ENCODE data around the gene FAM149B1. TPM values are rescaled to one million over a fixed set of nuclear protein-coding genes. Genes with fewer than 3 reads are reported as not detected.

Gene FAM149B1
- total and polyA plus RNA-seq, 10 of the 15 experiments (the other 5 are each of a cell fraction or from before 2014, with no cell fraction given), result 6.6 to 20.9 (median 11.2) TPM

GRCh38 chr10:73131913-73132686, 35.8 kb upstream of the FAM149B1 start (continued):
- TF ChIP-seq, protein P1, sequence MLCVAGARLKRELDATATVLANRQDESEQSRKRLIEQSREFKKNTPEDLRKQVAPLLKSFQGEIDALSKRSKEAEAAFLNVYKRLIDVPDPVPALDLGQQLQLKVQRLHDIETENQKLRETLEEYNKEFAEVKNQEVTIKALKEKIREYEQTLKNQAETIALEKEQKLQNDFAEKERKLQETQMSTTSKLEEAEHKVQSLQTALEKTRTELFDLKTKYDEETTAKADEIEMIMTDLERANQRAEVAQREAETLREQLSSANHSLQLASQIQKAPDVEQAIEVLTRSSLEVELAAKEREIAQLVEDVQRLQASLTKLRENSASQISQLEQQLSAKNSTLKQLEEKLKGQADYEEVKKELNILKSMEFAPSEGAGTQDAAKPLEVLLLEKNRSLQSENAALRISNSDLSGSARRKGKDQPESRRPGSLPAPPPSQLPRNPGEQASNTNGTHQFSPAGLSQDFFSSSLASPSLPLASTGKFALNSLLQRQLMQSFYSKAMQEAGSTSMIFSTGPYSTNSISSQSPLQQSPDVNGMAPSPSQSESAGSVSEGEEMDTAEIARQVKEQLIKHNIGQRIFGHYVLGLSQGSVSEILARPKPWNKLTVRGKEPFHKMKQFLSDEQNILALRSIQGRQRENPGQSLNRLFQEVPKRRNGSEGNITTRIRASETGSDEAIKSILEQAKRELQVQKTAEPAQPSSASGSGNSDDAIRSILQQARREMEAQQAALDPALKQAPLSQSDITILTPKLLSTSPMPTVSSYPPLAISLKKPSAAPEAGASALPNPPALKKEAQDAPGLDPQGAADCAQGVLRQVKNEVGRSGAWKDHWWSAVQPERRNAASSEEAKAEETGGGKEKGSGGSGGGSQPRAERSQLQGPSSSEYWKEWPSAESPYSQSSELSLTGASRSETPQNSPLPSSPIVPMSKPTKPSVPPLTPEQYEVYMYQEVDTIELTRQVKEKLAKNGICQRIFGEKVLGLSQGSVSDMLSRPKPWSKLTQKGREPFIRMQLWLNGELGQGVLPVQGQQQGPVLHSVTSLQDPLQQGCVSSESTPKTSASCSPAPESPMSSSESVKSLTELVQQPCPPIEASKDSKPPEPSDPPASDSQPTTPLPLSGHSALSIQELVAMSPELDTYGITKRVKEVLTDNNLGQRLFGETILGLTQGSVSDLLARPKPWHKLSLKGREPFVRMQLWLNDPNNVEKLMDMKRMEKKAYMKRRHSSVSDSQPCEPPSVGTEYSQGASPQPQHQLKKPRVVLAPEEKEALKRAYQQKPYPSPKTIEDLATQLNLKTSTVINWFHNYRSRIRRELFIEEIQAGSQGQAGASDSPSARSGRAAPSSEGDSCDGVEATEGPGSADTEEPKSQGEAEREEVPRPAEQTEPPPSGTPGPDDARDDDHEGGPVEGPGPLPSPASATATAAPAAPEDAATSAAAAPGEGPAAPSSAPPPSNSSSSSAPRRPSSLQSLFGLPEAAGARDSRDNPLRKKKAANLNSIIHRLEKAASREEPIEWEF (IDR thresholded peaks at IDR 0.05; ENCODE audit: insufficient replicate concordance, low read depth, low read length), result peak; percentile 58
- no peak for TF ChIP-seq CBX3 (IDR thresholded peaks at IDR 0.05; ENCODE audit: borderline replicate concordance, low read depth)

GRCh38 chr10:73134727-73135126, 33.2 kb upstream of the FAM149B1 start:
- 67% methylated on average over 3 of the region's 3 CpGs for WGBS (ENCODE audit: insufficient coverage, insufficient replicate concordance, low lambda C conversion rate, missing lambda C conversion rate)
- intact Hi-C loops (cut with micrococcal nuclease; ENCODE audit: unreplicated experiment) (no loop called here), in situ Hi-C loops (cut with MboI) (no loop called here)
- Histone ChIP-seq H3K36me3 (ENCODE audit: control insufficient read depth in 2 of 2, insufficient read depth in 2 of 2, low read length in 1 of 2) (peaks cover 3 to 33% of the 10 kb centered on the region in 2 experiments; a peak in 3 of 4 replicates), H3K4me3 (no peak overlapping the region), H3K4me1 (ENCODE audit: control insufficient read depth, insufficient read depth, low read length) (peaks cover 4% of the 10 kb centered on the region; the same call in 1 of the 2 replicates), H3K9ac (ENCODE audit: control insufficient read depth, insufficient read depth, low read length) (no peak overlapping the region), H4K20me1 (ENCODE audit: control insufficient read depth, insufficient read depth) (no peaks in the 10 kb centered on the region), H3K4me2 (ENCODE audit: control insufficient read depth, insufficient read depth) (no peak overlapping the region), H2AFZ (ENCODE audit: control insufficient read depth, low read depth, low read length) (no peak overlapping the region), H3K27ac (ENCODE audit: control insufficient read depth, insufficient read depth) (no peak overlapping the region), H3K79me2 (ENCODE audit: control insufficient read depth, insufficient read depth, low read length) (no peaks in the 10 kb centered on the region), H3K27me3 (replicated peaks in 1 of 2; ENCODE audit: control insufficient read depth in 2 of 2, insufficient read depth in 2 of 2, low read length in 1 of 2) (no peaks in the 10 kb centered on the region), H3K9me3 (replicated peaks; ENCODE audit: control insufficient read depth, insufficient read depth, low read length) (no peaks in the 10 kb centered on the region)
- RAD21 ChIA-PET (ENCODE audit: unreplicated experiment), result interaction anchor here (1.3 kb wide), 1 partner anchor 40 kb away, joined by 4 read pairs; no protein-coding TSS in a partner anchor
- TF ChIP-seq MTA2 (IDR thresholded peaks at IDR 0.05; ENCODE audit: low read depth), result no peak
- TF ChIP-seq, protein P2, sequence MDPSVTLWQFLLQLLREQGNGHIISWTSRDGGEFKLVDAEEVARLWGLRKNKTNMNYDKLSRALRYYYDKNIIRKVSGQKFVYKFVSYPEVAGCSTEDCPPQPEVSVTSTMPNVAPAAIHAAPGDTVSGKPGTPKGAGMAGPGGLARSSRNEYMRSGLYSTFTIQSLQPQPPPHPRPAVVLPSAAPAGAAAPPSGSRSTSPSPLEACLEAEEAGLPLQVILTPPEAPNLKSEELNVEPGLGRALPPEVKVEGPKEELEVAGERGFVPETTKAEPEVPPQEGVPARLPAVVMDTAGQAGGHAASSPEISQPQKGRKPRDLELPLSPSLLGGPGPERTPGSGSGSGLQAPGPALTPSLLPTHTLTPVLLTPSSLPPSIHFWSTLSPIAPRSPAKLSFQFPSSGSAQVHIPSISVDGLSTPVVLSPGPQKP (IDR thresholded peaks at IDR 0.05; ENCODE audit: low read depth, low read length), result no peak
- no TSS peak for BruUV-seq (replicated peaks)
- CTCF ChIA-PET, result interaction anchor here (0.6 to 3.4 kb wide), 5 partner anchors 24 to 289 kb away, joined by 3 to 11 read pairs (median 4); no protein-coding TSS in a partner anchor
- no peak for FAIRE-seq
- no peak for DNase-seq (ENCODE audit: low read depth, low spot score)
- no peak for ATAC-seq
- POLR2A ChIA-PET, result interaction anchor here (0.7 to 2.1 kb wide), 2 partner anchors 34 to 39 kb away, joined by 3 to 9 read pairs; partner anchors contain the start of gene P4HA1
- SMC1A ChIA-PET (ENCODE audit: uncharacterized antibody, unreplicated experiment), result interaction anchor here (0.9 to 2.7 kb wide), 8 partner anchors 10 to 82 kb away, joined by 3 to 14 read pairs (median 5); partner anchors contain the start of gene P4HA1
